GM21390 (cell line): ENCODE results near the gene TBXAS1.

Experiments used
- ATAC-seq: cut with Tn5 transposase; IDR thresholded peaks from one replicate; pipeline ENCODE4 v1.9.1; 2021; ENCODE audit not compliant: unreplicated experiment

Gene TBXAS1

GRCh38 chr7:139942636-139943035 lies 113.6 kb downstream of the TBXAS1 start:
- no peak for ATAC-seq

GRCh38 chr7:139943401-139943800 lies 114.3 kb downstream of the TBXAS1 start:
- no peak for ATAC-seq

- no peak for ATAC-seq
Observed at GRCh38 chr7:139944248-139944647, 115.2 kb downstream of the TBXAS1 start.

- no peak for ATAC-seq
Observed at GRCh38 chr7:139946533-139946932, 117.5 kb downstream of the TBXAS1 start.

- no peak for ATAC-seq
Observed at GRCh38 chr7:139947021-139947420, 118.0 kb downstream of the TBXAS1 start.

- no peak for ATAC-seq
Observed at GRCh38 chr7:139948167-139948566, 119.1 kb downstream of the TBXAS1 start.

- no peak for ATAC-seq
Observed at GRCh38 chr7:139948587-139949335, 119.7 kb downstream of the TBXAS1 start.

GRCh38 chr7:139949629-139950028 lies 120.6 kb downstream of the TBXAS1 start:
- no peak for ATAC-seq

GRCh38 chr7:139950881-139951525 lies 121.9 kb downstream of the TBXAS1 start:
- no peak for ATAC-seq

GRCh38 chr7:139953229-139953628 lies 124.2 kb downstream of the TBXAS1 start:
- no peak for ATAC-seq

GRCh38 chr7:139955109-139955820 lies 126.2 kb downstream of the TBXAS1 start:
- no peak for ATAC-seq

- ATAC-seq = no peak
Observed at GRCh38 chr7:139958599-139959284, 129.7 kb downstream of the TBXAS1 start.

GRCh38 chr7:139959285-139959628 lies 130.2 kb downstream of the TBXAS1 start:
- ATAC-seq = no peak

- ATAC-seq = no peak
Observed at GRCh38 chr7:139959718-139960117, 130.7 kb downstream of the TBXAS1 start.

- ATAC-seq = no peak
Observed at GRCh38 chr7:139960157-139960556, 131.1 kb downstream of the TBXAS1 start.

GRCh38 chr7:139965942-139966628 lies 137.0 kb downstream of the TBXAS1 start:
- ATAC-seq = no peak

- no peak for ATAC-seq
Observed at GRCh38 chr7:139966949-139967348, 137.9 kb downstream of the TBXAS1 start.

- ATAC-seq = no peak
Observed at GRCh38 chr7:139968931-139969330, 139.9 kb downstream of the TBXAS1 start.

- no peak for ATAC-seq
Observed at GRCh38 chr7:139972029-139972428, 143.0 kb downstream of the TBXAS1 start.

GRCh38 chr7:139973101-139974050 lies 144.3 kb downstream of the TBXAS1 start:
- ATAC-seq = no peak
